SU-DHL-6 (cell line): Measurements from ENCODE around the gene HLF.
A peak's percentile ranks its signal among the peaks of the same experiment; 100 is the strongest.

Experiments
- H2AFZ ChIP-seq: fragments of 200-600 bp; sonication (generic); 2 replicates; pipeline ENCODE4 v1.6.1; 2014; ENCODE audit warnings: low read depth, mild to moderate bottlenecking, moderate library complexity, mixed read lengths, antibody characterized with exemption, low read length; ENCODE audit not compliant: severe bottlenecking
- H3F3A ChIP-seq: fragments of 200-600 bp; shearing (Covaris generic); 2 replicates; pipeline ENCODE4 v1.6.0; 2016; ENCODE audit warnings: antibody characterized with exemption, mild to moderate bottlenecking; ENCODE audit not compliant: insufficient read depth
- H3K27ac ChIP-seq: fragments of 200-600 bp; sonication (generic); 2 replicates; pipeline ENCODE4 v1.5.1; 2016; ENCODE audit warnings: low read depth, mild to moderate bottlenecking, low read length, moderate library complexity, mixed read lengths
- H3K27me3 ChIP-seq: fragments of 200-600 bp; sonication (generic), shearing (Covaris generic); 2 replicates; pipeline ENCODE4 v1.6.0; 2014; ENCODE audit warnings: mild to moderate bottlenecking, low read length
- H3K36me3 ChIP-seq: fragments of 200-600 bp; sonication (generic); 2 replicates; pipeline ENCODE4 v1.6.1; 2014; ENCODE audit warnings: mild to moderate bottlenecking, low read length, mixed read lengths
- H3K4me2 ChIP-seq: fragments of 300-600, 200-600 bp; shearing (Covaris generic), sonication (generic); 2 replicates; pipeline ENCODE4 v1.6.0; 2014; ENCODE audit warnings: low read length, low read depth, mild to moderate bottlenecking; ENCODE audit not compliant: poor library complexity, severe bottlenecking
- H3K4me3 ChIP-seq: fragments of 200-600 bp; sonication (generic); 2 replicates; pipeline ENCODE4 v1.5.1; 2014; ENCODE audit warnings: antibody characterized with exemption, low read length, mild to moderate bottlenecking, mixed read lengths; ENCODE audit not compliant: insufficient read depth, poor library complexity, severe bottlenecking
- H3K79me2 ChIP-seq: fragments of 200-600 bp; sonication (generic); 2 replicates; pipeline ENCODE4 v1.6.1; 2014; ENCODE audit warnings: mild to moderate bottlenecking, low read length, moderate library complexity; ENCODE audit not compliant: insufficient read depth
- H3K9ac ChIP-seq: fragments of 200-600 bp; sonication (generic); 2 replicates; pipeline ENCODE4 v1.7.0; 2014; ENCODE audit warnings: mild to moderate bottlenecking, low read length
- H3K9me2 ChIP-seq: fragments of 200-600 bp; sonication (generic); replicated peaks from 2 replicates; pipeline ENCODE4 v1.6.1; 2014; ENCODE audit warnings: low read length; ENCODE audit not compliant: insufficient read depth
- H3K9me3 ChIP-seq: fragments of 200-600 bp; sonication (generic); 2 replicates; pipeline ENCODE4 v1.6.1; 2014; ENCODE audit warnings: low read length, mixed read lengths; ENCODE audit not compliant: insufficient read depth
- H4K20me1 ChIP-seq: fragments of 200-600 bp; sonication (generic); 2 replicates; pipeline ENCODE4 v1.6.1; 2014; ENCODE audit warnings: low read depth, mild to moderate bottlenecking, antibody characterized with exemption, low read length, moderate library complexity, mixed read lengths
- CTCF ChIP-seq: fragments of 200-600 bp; sonication (generic); IDR thresholded peaks from one replicate; pipeline ENCODE4 v1.5.1; 2017; ENCODE audit warnings: antibody characterized with exemption, mild to moderate bottlenecking, low read length, moderate library complexity; ENCODE audit not compliant: insufficient read depth, poor library complexity, severe bottlenecking
- EZH2phosphoT487 ChIP-seq: fragments of 200-600 bp; sonication (generic), shearing (Covaris generic); conservative IDR thresholded peaks from 2 replicates; pipeline ENCODE4 v1.6.1; 2018; ENCODE audit warnings: mild to moderate bottlenecking, antibody characterized with exemption, low read length, moderate library complexity, mixed read lengths

Gene HLF

GRCh38 chr17:55238931-55239297 lies 25.8 kb upstream of the HLF start:
- Histone ChIP-seq H3K9me2 (no peaks in the 10 kb centered on the region), H3K4me3 (peak overlapping the region; percentile 55), H3K9ac (peak overlapping the region; percentile 54), H2AFZ (peak overlapping the region; percentile 88), H3K4me2 (peak overlapping the region; percentile 65), H3K36me3 (no peaks in the 10 kb centered on the region), H3K79me2 (no peaks in the 10 kb centered on the region), H3K27ac (no peak overlapping the region), H4K20me1 (no peaks in the 10 kb centered on the region), H3K9me3 (no peaks in the 10 kb centered on the region), H3F3A (no peaks in the 10 kb centered on the region), H3K27me3 (no peaks in the 10 kb centered on the region)
- TF ChIP-seq EZH2phosphoT487 (no peak), CTCF (peak; percentile 10)

- no peaks in the 10 kb centered on the region for H3K9me2 ChIP-seq
- no peak overlapping the region for H3K4me2 ChIP-seq
- no peaks in the 10 kb centered on the region for H3K79me2 ChIP-seq
- H3K27ac ChIP-seq = no peak overlapping the region
- no peaks in the 10 kb centered on the region for H3K9me3 ChIP-seq
- no peaks in the 10 kb centered on the region for H4K20me1 ChIP-seq
- no peaks in the 10 kb centered on the region for H3F3A ChIP-seq
- TF ChIP-seq CTCF (no peak), EZH2phosphoT487 (no peak)
- H3K27me3 ChIP-seq = no peaks in the 10 kb centered on the region
- H2AFZ ChIP-seq = no peak overlapping the region
- no peak overlapping the region for H3K4me3 ChIP-seq
- H3K9ac ChIP-seq = no peak overlapping the region
- no peaks in the 10 kb centered on the region for H3K36me3 ChIP-seq
Observed at GRCh38 chr17:55241097-55241496, 23.7 kb upstream of the HLF start.

GRCh38 chr17:55242476-55242875 lies 22.3 kb upstream of the HLF start:
- Histone ChIP-seq H3K9ac (no peak overlapping the region), H3F3A (no peaks in the 10 kb centered on the region), H3K4me3 (no peak overlapping the region), H3K9me3 (no peaks in the 10 kb centered on the region), H3K27me3 (no peaks in the 10 kb centered on the region), H3K36me3 (no peaks in the 10 kb centered on the region), H4K20me1 (no peaks in the 10 kb centered on the region), H3K79me2 (no peaks in the 10 kb centered on the region), H3K9me2 (no peaks in the 10 kb centered on the region), H2AFZ (no peak overlapping the region), H3K27ac (no peak overlapping the region), H3K4me2 (no peak overlapping the region)
- TF ChIP-seq EZH2phosphoT487 (no peak), CTCF (no peak)

GRCh38 chr17:55245986-55246385 lies 18.8 kb upstream of the HLF start:
- Histone ChIP-seq H3K9me2 (no peaks in the 10 kb centered on the region), H3K79me2 (no peaks in the 10 kb centered on the region), H3K4me2 (no peak overlapping the region), H3K4me3 (no peak overlapping the region), H3K9me3 (no peaks in the 10 kb centered on the region; the same call in 1 of the 2 replicates), H3K36me3 (no peaks in the 10 kb centered on the region), H2AFZ (no peak overlapping the region), H3K27ac (no peak overlapping the region), H3K9ac (no peak overlapping the region), H3K27me3 (no peaks in the 10 kb centered on the region), H4K20me1 (no peaks in the 10 kb centered on the region), H3F3A (no peaks in the 10 kb centered on the region)
- no peak for TF ChIP-seq CTCF
- TF ChIP-seq EZH2phosphoT487 = no peak
